ENCODE results near the gene GPR21. TPM values are rescaled to one million over a fixed set of nuclear protein-coding genes. Genes with fewer than 3 reads are reported as not detected.

Gene GPR21, protein sequence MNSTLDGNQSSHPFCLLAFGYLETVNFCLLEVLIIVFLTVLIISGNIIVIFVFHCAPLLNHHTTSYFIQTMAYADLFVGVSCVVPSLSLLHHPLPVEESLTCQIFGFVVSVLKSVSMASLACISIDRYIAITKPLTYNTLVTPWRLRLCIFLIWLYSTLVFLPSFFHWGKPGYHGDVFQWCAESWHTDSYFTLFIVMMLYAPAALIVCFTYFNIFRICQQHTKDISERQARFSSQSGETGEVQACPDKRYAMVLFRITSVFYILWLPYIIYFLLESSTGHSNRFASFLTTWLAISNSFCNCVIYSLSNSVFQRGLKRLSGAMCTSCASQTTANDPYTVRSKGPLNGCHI
- total RNA-seq: under 1 TPM in 4 of 6 donors, not detected in 2; 0.16 to 0.97 (median 0.65) TPM
- under 1 TPM in 1 of 2 donors, not detected in 1; 0.23 TPM for polyA plus RNA-seq

DNA sequence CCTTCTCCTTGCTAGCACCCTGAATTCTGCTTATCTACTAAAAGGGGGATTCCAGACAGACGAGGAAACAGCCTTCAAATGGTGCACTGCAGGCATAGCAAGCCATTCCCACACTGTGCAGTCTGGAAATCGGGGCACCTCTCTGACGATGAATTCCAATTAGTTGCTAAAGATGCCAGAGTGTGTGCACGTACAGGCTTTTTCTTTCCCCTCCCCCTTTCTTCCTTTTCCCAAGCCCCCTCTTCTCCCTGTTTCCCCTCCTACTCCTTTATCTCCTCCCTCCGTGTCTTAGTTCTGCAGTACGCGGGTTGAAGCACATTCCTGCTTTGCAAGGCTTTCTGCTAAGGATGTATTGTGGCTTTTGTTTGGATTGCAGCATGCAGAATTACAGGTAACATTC, at the start of gene GPR21:
TSS of gene GPR21 (plus strand) at position 316 of the 400 bp plus-strand sequence. CDS start 900 bp downstream, outside the sequence.
- TF ChIP-seq, protein P1, sequence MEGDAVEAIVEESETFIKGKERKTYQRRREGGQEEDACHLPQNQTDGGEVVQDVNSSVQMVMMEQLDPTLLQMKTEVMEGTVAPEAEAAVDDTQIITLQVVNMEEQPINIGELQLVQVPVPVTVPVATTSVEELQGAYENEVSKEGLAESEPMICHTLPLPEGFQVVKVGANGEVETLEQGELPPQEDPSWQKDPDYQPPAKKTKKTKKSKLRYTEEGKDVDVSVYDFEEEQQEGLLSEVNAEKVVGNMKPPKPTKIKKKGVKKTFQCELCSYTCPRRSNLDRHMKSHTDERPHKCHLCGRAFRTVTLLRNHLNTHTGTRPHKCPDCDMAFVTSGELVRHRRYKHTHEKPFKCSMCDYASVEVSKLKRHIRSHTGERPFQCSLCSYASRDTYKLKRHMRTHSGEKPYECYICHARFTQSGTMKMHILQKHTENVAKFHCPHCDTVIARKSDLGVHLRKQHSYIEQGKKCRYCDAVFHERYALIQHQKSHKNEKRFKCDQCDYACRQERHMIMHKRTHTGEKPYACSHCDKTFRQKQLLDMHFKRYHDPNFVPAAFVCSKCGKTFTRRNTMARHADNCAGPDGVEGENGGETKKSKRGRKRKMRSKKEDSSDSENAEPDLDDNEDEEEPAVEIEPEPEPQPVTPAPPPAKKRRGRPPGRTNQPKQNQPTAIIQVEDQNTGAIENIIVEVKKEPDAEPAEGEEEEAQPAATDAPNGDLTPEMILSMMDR (IDR thresholded peaks at IDR 0.05): no peak
- ATAC-seq: no peak
- FAIRE-seq: no peak
- WGBS, 2 donors: 81 to 88% methylated on average over 7 of the region's 7 CpGs
- H3K27me3 ChIP-seq: no peaks in the 10 kb centered on the region
- no peak for DNase-seq
- H3K4me3 ChIP-seq: no peak within 1 kb of the TSS
- H3K27ac ChIP-seq: no peak within 1 kb of the TSS
- intact Hi-C loops (cut with DNase I): no loop called here
- peaks cover 0 to 7% (median 0%) of the 10 kb centered on the region in 3 donors for H3K36me3 ChIP-seq
- no peaks in the 10 kb centered on the region for H3K4me1 ChIP-seq
- H3K9me3 ChIP-seq: no peaks in the 10 kb centered on the region

DNA sequence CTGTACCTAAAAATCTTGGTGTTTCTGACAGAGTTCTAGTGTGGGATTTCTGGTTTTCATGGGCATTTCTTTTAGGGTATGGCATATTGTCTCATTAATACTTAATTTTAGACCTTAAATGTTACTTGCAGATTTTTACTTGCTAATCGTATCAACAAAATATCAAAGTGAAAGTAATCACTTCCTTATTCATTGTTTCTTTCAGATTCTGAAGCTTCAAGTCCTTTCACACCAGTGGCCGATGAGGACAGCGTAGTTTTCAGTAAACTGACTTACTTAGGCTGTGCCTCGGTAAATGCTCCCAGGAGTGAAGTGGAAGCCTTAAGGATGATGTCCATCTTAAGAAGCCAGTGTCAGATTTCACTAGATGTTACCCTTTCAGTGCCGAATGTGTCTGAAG, 47.5 kb upstream of the GPR21 start:
- DNase-seq: no peak
- 85 to 86% methylated on average over 5 of the region's 5 CpGs for WGBS, 2 donors
- no peaks in the 10 kb centered on the region for H3K9me3 ChIP-seq
- no peak for ATAC-seq
- no peak overlapping the region for H3K27ac ChIP-seq
- H3K4me3 ChIP-seq: no peak overlapping the region
- TF ChIP-seq, protein P1 (IDR thresholded peaks at IDR 0.05): no peak
- intact Hi-C loops (cut with DNase I): no loop called here
- no peaks in the 10 kb centered on the region for H3K4me1 ChIP-seq
- peaks cover 0 to 29% (median 9%) of the 10 kb centered on the region in 3 donors for H3K36me3 ChIP-seq
- no peaks in the 10 kb centered on the region for H3K27me3 ChIP-seq
- no peak for FAIRE-seq

DNA sequence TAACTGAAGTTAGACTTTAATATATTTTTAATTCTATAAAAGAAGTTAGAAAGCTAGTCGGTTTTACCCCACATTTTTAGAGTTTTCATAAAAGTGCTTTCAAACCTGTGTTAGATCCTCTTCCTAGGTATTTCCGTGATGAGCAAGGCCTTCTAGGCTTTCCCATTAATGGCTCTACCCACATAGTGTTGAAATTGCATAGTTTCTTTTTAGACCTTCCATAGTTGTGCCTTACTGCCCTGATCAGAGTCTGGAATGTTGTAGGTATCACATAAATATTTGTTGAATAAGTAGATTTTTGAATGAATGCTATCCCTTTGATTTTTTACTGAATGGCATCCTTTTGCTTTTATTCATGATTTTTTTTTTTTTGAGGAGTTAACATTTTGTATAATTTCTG, 45.3 kb upstream of the GPR21 start:
- Histone ChIP-seq H3K27me3 (no peaks in the 10 kb centered on the region), H3K36me3 (peaks cover 0 to 29% (median 9%) of the 10 kb centered on the region in 3 donors), H3K9me3 (no peaks in the 10 kb centered on the region), H3K27ac (no peak overlapping the region), H3K4me3 (no peak overlapping the region), H3K4me1 (no peaks in the 10 kb centered on the region)
- ATAC-seq (no peak), DNase-seq (no peak), FAIRE-seq (no peak)
- TF ChIP-seq, protein P1 (IDR thresholded peaks at IDR 0.05): no peak
- 85 to 88% methylated on average over 2 of the region's 2 CpGs for WGBS, 2 donors
- intact Hi-C loops (cut with DNase I): no loop called here

DNA sequence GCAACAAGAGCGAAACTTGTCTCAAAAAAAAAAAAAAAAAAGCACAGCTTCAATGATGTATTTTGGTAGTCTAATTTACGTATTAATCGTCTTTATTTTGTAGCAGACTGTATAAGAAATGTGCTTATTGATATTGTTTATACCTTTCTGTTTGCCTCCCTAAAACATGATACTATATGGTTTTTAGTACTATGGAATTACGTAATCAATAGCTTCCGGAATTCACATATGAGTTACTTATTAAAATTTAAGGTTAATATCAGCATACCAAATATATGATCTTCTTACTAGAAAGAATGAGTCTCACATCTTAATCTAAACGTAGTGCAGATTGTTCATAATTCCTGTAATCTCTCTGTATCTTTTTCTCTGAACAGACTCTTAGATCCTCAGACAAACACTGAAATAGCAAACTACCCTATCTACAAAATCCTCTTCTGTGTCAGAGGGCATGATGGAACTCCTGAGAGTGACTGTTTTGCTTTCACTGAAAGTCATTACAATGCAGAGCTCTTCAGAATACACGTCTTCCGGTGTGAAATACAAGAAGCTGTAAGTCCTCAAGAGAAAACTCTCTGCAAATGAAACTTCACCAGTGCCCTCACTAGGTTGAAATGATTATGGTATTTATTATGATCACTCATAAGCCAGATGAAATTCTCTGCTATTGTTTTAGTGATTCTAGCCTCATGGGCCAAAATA, 44.4 kb upstream of the GPR21 start:
- DNase-seq: no peak
- FAIRE-seq: no peak
- H3K4me3 ChIP-seq: no peak overlapping the region
- H3K27ac ChIP-seq: no peak overlapping the region
- intact Hi-C loops (cut with DNase I): no loop called here
- H3K36me3 ChIP-seq: peaks cover 0 to 29% (median 9%) of the 10 kb centered on the region in 3 donors
- H3K27me3 ChIP-seq: no peaks in the 10 kb centered on the region
- H3K9me3 ChIP-seq: no peaks in the 10 kb centered on the region
- no peaks in the 10 kb centered on the region for H3K4me1 ChIP-seq
- TF ChIP-seq, protein P1 (IDR thresholded peaks at IDR 0.05): no peak
- ATAC-seq: no peak
- 82 to 84% methylated on average over 8 of the region's 8 CpGs for WGBS, 2 donors

Data from pancreas (tissue), 10 donors.